A673 (cell line): ENCODE data around the gene GLCCI1. TPM values are rescaled to one million over a fixed set of nuclear protein-coding genes. Genes with fewer than 3 reads are reported as not detected.

ENCODE experiments used
- BruUV-seq: library from RNA; stranded (reverse); fragments of 400-500 nt; replicated peaks from 2 replicates; lab custom pipeline; 2021; lab: Mats Ljungman, UMichigan
- CTCF ChIA-PET: fragments of 300-600 bp; sonication (Branson Sonifier 250); formaldehyde crosslinking; loops from one replicate; lab custom pipeline; 2022; ENCODE audit warnings: antibody characterized with exemption; lab: Charles Lee
- POLR2A ChIA-PET: fragments of 300-600 bp; sonication (Branson Sonifier 250); formaldehyde crosslinking; loops from one replicate; lab custom pipeline; 2022; ENCODE audit warnings: antibody characterized with exemption; ENCODE audit not compliant: low non-redundant PET; lab: Charles Lee
- DNase-seq: peaks from one replicate; pipeline ENCODE4 v3.0.0-alpha.2; 2015; ENCODE audit warnings: low spot score
- H3K27ac ChIP-seq: fragments of 200-600 bp; sonication (generic); 2 replicates; pipeline ENCODE4 v1.5.1; 2016; ENCODE audit warnings: mixed run types, low read depth, mild to moderate bottlenecking, mixed read lengths, antibody characterized with exemption, low read length; ENCODE audit not compliant: poor library complexity, severe bottlenecking
- H3K27me3 ChIP-seq: fragments of 200-600 bp; sonication (generic); replicated peaks from 2 replicates; pipeline ENCODE4 v1.6.1; 2017; ENCODE audit warnings: mixed run types, low read depth, mild to moderate bottlenecking, mixed read lengths, antibody characterized with exemption, low read length; ENCODE audit not compliant: insufficient read depth, poor library complexity
- H3K36me3 ChIP-seq: fragments of 200-600 bp; sonication (generic); 2 replicates; pipeline ENCODE4 v1.6.1; 2016; ENCODE audit warnings: mixed run types, mild to moderate bottlenecking, mixed read lengths, antibody characterized with exemption, low read length; ENCODE audit not compliant: insufficient read depth, poor library complexity, severe bottlenecking
- H3K4me1 ChIP-seq: fragments of 200-600 bp; sonication (generic); 2 replicates; pipeline ENCODE4 v1.6.1; 2017; ENCODE audit warnings: mixed run types, mild to moderate bottlenecking, mixed read lengths, antibody characterized with exemption, low read length; ENCODE audit not compliant: insufficient read depth, poor library complexity, severe bottlenecking
- H3K4me3 ChIP-seq: fragments of 200-600 bp; sonication (generic); 2 replicates; pipeline ENCODE4 v1.5.1; 2016; ENCODE audit warnings: low read depth, mixed run types, mild to moderate bottlenecking, mixed read lengths, low read length; ENCODE audit not compliant: poor library complexity, severe bottlenecking
- H3K9me3 ChIP-seq: fragments of 200-600 bp; sonication (generic); 2 replicates; pipeline ENCODE4 v1.6.1; 2016; ENCODE audit warnings: mixed run types, low read depth, mild to moderate bottlenecking, mixed read lengths, antibody characterized with exemption, low read length; ENCODE audit not compliant: poor library complexity, severe bottlenecking
- CTCF ChIP-seq: fragments of 300-800, 200-600 bp; sonication (generic); conservative IDR thresholded peaks from 2 replicates; pipeline ENCODE4 v1.5.1; 2017; ENCODE audit warnings: low read depth, mild to moderate bottlenecking, antibody characterized with exemption, low read length, moderate library complexity, mixed read lengths
- EZH2 ChIP-seq: fragments of 200-600 bp; sonication (generic); IDR thresholded peaks from 2 replicates; pipeline ENCODE4 v1.6.1; 2017; ENCODE audit warnings: borderline replicate concordance, low read depth, mild to moderate bottlenecking, mixed read lengths, antibody characterized with exemption, low read length; ENCODE audit not compliant: poor library complexity, severe bottlenecking
- intact Hi-C: fragments of 100-400 bp; cut with micrococcal nuclease; formaldehyde crosslinking; loops from one replicate; pipeline ENCODE4 v1.10.0; 2022; ENCODE audit not compliant: unreplicated experiment
- total RNA-seq: library from RNA; stranded (reverse); gene quantifications from 2 replicates; pipeline ENCODE4 v1.2.3, GENCODE V29; 2021

GLCCI1 gene
- total RNA-seq, 1 experiment from 2014 or later: 6.9 TPM

DNA sequence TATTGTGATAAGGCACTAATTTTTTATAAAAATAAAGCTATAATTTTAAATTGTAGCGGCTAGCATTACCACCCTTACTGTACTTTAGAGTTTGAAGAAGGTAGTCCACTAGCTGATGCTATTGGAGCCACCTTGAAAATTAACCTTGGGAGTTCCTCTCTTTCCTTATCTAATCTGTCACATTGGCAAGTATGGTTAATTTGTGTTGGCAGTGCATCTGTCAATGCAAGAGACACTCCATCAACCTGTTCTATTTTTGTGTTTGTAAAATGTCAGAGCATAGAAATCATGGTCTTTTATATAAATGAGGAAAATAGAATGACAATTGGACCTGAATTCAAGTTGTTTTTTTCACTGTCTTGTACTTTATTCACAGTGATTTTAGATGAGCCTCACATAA, 20.5 kb downstream of the GLCCI1 start:
- H3K4me1 ChIP-seq: no peaks in the 10 kb centered on the region
- CTCF ChIA-PET: no interaction called here
- BruUV-seq: no TSS peak

GRCh38 chr7:7989616-7990440, 21.2 kb downstream of the GLCCI1 start:
- Histone ChIP-seq H3K4me1 (no peaks in the 10 kb centered on the region), H3K9me3 (peaks cover 14% of the 10 kb centered on the region), H3K27ac (no peak overlapping the region), H3K4me3 (no peak overlapping the region), H3K36me3 (no peaks in the 10 kb centered on the region), H3K27me3 (no peaks in the 10 kb centered on the region)
- DNase-seq: no peak
- intact Hi-C loops: no loop called here
- ChIA-PET CTCF (no interaction called here), POLR2A (no interaction called here)
- TF ChIP-seq EZH2 (no peak), CTCF (no peak)
- BruUV-seq: no TSS peak

More for the DNA sequence above, 20.5 kb downstream of the GLCCI1 start:
- intact Hi-C loops: no loop called here
- Histone ChIP-seq H3K27me3 (no peaks in the 10 kb centered on the region), H3K4me3 (no peak overlapping the region), H3K27ac (no peak overlapping the region), H3K9me3 (peaks cover 14% of the 10 kb centered on the region), H3K36me3 (no peaks in the 10 kb centered on the region)
- POLR2A ChIA-PET: no interaction called here
- no peak for DNase-seq
- TF ChIP-seq EZH2 (no peak), CTCF (no peak)

DNA sequence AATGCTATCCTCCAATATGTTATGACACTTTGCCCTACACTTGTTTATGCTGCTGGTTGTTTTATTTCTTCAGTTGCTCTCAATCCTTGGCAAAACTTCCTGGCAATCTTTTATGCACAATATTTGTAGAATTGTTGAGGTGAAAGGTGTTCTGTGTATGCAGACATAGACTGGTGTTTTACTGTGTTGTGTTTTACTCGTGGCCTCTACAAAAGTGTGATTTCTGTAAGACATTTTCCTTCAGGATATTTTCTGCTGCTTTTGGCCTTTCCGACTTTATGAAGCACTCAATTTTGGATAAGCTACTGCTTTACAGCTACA, 21.8 kb downstream of the GLCCI1 start:
- Histone ChIP-seq H3K4me3 (no peak overlapping the region), H3K27me3 (no peaks in the 10 kb centered on the region), H3K9me3 (peaks cover 14% of the 10 kb centered on the region), H3K4me1 (no peaks in the 10 kb centered on the region), H3K27ac (no peak overlapping the region), H3K36me3 (no peaks in the 10 kb centered on the region)
- intact Hi-C loops: no loop called here
- CTCF ChIA-PET: no interaction called here
- DNase-seq: no peak
- POLR2A ChIA-PET: no interaction called here
- no TSS peak for BruUV-seq
- TF ChIP-seq CTCF (no peak), EZH2 (no peak)
